Peyer's patch (tissue), 4 donors: ENCODE measurements around the gene SLC36A1. TPM values are rescaled to one million over a fixed set of nuclear protein-coding genes. Genes with fewer than 3 reads are reported as not detected.

Experiments used
- DNase-seq, 3 donors: peaks; one replicate each; pipeline ENCODE4 v3.0.0-alpha.2; 2017 to 2019
- H3K27ac ChIP-seq, 4 donors: fragments of 200-600 bp; sonication (generic); one replicate each; pipeline ENCODE4 v1.5.1; 2016 to 2019
- H3K27me3 ChIP-seq, 2 donors: fragments of 200-600 bp; sonication (generic); one replicate each; pipeline ENCODE4 v1.5.1; 2019
- H3K36me3 ChIP-seq, 3 donors: fragments of 200-600 bp; sonication (generic); one replicate each; pipeline ENCODE4 v1.5.1; 2016 to 2019
- H3K4me1 ChIP-seq, 4 donors: fragments of 200-600 bp; sonication (generic); one replicate each; pipeline ENCODE4 v1.5.1; 2016 to 2019
- H3K4me3 ChIP-seq, 4 donors: fragments of 200-600 bp; sonication (generic); 1 replicate in 3 of 4; 2 replicates in 1 of 4; pipeline ENCODE4 v1.5.1; 2016 to 2019; ENCODE audit warnings: mild to moderate bottlenecking in 1 of 4
- H3K9me3 ChIP-seq, 4 donors: fragments of 200-600 bp; sonication (generic); one replicate each; pipeline ENCODE4 v1.5.1; 2016 to 2019; ENCODE audit warnings: mild to moderate bottlenecking in 1 of 4
- POLR2A ChIP-seq, 2 donors: fragments of 450-650 bp; IDR thresholded peaks; one replicate each; pipeline ENCODE4 v1.5.1; 2017; ENCODE audit warnings: antibody characterized with exemption in 2 of 2, mild to moderate bottlenecking in 2 of 2, moderate library complexity in 2 of 2
- total RNA-seq, 4 donors: library from RNA; depleted of rRNA; stranded (reverse); fragments of >200 nt; gene quantifications; one replicate each; pipeline ENCODE4 v1.1.0, GENCODE V29; 2016
- TF ChIP-seq, protein P1 (sequence below), 6 experiments: fragments of 450-650 bp in 4 of 6; fragments of 200-600 bp in 2 of 6; sonication (generic) in 1 of 6; IDR thresholded peaks; one replicate each; pipeline ENCODE4 v1.5.1; 2017 to 2019; ENCODE audit warnings: antibody characterized with exemption in 6 of 6, mild to moderate bottlenecking in 3 of 6, moderate library complexity in 1 of 6

SLC36A1 gene
- total RNA-seq, 4 donors from 2014 or later, result 23.9 to 171 (median 107) TPM

DNA sequence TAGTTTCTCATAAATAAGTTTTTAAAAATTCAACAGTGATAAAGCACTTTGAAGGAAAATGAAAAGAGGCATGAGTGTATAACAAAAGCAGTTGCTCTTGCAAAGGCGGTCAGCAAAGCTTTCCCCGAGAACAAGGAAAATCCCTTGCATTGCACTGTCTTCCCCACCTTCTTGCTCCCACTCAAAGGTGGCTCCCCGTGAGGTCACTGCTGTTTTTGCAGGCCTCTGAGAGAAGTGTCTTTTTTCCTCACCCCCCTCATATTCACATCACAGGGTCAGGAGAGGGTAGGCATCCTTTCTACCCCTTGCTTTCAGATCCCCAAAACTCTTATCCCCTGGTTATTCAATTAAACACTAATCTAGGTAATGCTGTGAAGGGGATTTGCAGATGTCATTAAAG, 15.2 kb upstream of the SLC36A1 start:
- no peak overlapping the region for H3K4me3 ChIP-seq
- no peaks in the 10 kb centered on the region for H3K9me3 ChIP-seq
- no peaks in the 10 kb centered on the region for H3K27me3 ChIP-seq
- TF ChIP-seq POLR2A (IDR thresholded peaks at IDR 0.05), result no peak
- TF ChIP-seq, protein P1, sequence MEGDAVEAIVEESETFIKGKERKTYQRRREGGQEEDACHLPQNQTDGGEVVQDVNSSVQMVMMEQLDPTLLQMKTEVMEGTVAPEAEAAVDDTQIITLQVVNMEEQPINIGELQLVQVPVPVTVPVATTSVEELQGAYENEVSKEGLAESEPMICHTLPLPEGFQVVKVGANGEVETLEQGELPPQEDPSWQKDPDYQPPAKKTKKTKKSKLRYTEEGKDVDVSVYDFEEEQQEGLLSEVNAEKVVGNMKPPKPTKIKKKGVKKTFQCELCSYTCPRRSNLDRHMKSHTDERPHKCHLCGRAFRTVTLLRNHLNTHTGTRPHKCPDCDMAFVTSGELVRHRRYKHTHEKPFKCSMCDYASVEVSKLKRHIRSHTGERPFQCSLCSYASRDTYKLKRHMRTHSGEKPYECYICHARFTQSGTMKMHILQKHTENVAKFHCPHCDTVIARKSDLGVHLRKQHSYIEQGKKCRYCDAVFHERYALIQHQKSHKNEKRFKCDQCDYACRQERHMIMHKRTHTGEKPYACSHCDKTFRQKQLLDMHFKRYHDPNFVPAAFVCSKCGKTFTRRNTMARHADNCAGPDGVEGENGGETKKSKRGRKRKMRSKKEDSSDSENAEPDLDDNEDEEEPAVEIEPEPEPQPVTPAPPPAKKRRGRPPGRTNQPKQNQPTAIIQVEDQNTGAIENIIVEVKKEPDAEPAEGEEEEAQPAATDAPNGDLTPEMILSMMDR (IDR thresholded peaks at IDR 0.05), result no peak
- H3K27ac ChIP-seq, result no peak overlapping the region
- no peak for DNase-seq
- no peaks in the 10 kb centered on the region for H3K36me3 ChIP-seq
- no peaks in the 10 kb centered on the region for H3K4me1 ChIP-seq

DNA sequence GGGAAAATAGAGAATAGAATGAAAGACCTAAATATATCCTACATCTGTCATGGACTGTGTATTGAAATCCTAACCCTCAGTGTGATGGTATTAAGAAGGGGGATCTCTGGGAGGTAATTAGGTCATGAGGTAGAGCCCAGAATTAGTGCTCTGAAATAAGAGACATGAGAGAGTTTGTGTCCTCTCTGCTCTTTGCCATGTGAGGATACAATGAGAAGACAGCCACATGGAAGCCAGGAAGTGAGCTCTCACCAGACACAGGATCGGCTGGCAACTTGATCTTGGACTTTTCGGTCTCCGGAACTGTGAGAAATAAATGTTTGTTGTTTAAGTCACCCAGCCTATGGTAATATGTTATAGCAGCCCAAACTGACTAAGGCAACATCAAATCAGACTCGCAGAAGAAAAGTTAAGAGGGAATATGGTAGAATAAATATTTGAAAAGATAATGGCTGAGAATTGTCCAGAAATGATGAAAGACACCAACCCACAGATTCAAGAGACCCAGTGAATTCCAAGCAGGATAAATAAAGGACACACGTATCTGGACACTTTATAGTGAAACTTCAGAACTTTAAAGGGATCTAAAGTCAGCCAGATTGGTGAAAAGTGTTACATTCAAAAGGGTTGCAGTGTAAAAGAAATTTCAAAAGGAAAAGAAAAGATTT, 12.7 kb upstream of the SLC36A1 start:
- Histone ChIP-seq H3K4me3 (no peak overlapping the region), H3K9me3 (no peaks in the 10 kb centered on the region), H3K27me3 (no peaks in the 10 kb centered on the region), H3K36me3 (no peaks in the 10 kb centered on the region), H3K27ac (no peak overlapping the region), H3K4me1 (no peaks in the 10 kb centered on the region)
- TF ChIP-seq, protein P1 (IDR thresholded peaks at IDR 0.05), result no peak
- no peak for TF ChIP-seq POLR2A (IDR thresholded peaks at IDR 0.05)
- no peak for DNase-seq

DNA sequence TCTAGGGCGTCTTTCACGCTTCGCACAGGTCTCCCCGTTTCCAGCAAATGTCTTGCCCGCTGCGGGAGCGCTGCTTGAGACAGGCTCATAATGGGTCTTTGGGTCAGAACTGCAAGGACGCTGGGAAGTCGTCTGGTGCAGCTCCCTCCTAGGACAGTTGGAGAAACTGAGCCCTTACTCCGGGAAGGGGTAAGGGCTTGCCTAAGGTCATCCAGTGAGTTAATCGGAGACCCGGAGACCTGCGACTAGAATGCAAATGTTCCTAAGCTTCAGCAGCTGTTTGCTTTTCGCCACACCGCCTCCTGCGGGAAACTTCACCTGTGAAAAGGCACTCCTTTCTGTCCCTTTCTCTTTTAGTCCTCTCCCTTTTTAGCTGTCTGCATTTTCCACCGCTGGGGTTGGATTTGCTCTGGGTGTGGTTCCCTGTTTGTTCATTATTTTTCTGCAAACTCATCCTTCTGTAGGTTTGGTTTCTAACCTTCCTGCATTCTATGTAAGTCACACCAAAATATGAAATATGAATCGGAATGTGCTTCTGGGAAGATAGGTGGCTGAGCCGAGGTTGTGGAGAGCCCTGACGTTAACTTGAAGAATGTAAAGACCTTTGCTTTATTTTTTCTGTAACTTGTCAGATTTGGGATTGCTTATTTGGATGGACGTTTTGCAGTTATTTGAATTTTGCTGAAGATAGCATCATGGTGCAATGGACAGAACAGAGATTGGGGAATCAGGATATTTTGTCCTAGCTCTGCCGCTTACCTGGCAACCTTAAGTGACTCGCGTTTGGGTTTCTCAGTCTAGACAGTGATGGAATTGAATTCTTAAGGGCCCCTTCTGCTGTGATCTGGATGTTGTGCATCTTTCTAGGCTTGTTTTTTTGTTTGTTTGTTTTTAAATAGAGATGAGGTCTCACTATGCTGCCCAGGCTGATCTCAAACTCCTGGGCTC, 909 bp downstream of the SLC36A1 start:
- Histone ChIP-seq H3K36me3 (no peaks in the 10 kb centered on the region), H3K27me3 (no peaks in the 10 kb centered on the region), H3K4me3 (peak overlapping the region; percentile 63 to 92 (median 81)), H3K9me3 (no peaks in the 10 kb centered on the region), H3K27ac (peak overlapping the region; percentile 67 to 80 (median 72)), H3K4me1 (peaks cover 0 to 48% (median 0%) of the 10 kb centered on the region in 4 donors)
- TF ChIP-seq, protein P1 (IDR thresholded peaks at IDR 0.05), result peak in 3 of 6 experiments; percentile 3 to 14 (median 7)
- peak in 1 of 2 donors; percentile 13 for TF ChIP-seq POLR2A (IDR thresholded peaks at IDR 0.05)
- DNase-seq, result peak; percentile 28 to 60 (median 57)

DNA sequence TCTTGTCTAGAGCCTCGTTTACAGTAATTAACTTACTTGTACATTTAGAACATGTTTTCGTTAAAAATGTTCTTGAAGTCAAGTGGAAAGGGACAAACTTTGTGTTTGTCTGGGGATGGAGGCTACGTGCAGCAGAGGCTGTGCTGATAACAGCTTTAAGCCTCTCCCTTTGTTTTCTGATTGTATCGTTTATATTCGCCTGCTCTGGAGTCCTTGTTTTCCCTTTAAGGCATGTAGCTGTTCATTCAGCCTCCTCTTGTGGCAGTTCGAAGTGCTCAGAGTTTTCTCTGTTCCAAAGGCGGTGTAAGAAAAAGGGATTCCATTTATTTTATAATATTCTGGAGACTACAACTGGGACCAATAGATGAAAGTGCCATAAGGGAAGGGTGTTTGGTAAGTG, 1.9 kb downstream of the SLC36A1 start:
- Histone ChIP-seq H3K9me3 (no peaks in the 10 kb centered on the region), H3K4me3 (peak overlapping the region in 3 of 4 donors; percentile 80 to 92 (median 82)), H3K36me3 (no peaks in the 10 kb centered on the region), H3K27ac (peak overlapping the region in 1 of 4 donors; percentile 22), H3K27me3 (no peaks in the 10 kb centered on the region), H3K4me1 (peaks cover 0 to 54% (median 0%) of the 10 kb centered on the region in 4 donors)
- no peak for DNase-seq
- no peak for TF ChIP-seq POLR2A (IDR thresholded peaks at IDR 0.05)
- TF ChIP-seq, protein P1 (IDR thresholded peaks at IDR 0.05), result no peak

DNA sequence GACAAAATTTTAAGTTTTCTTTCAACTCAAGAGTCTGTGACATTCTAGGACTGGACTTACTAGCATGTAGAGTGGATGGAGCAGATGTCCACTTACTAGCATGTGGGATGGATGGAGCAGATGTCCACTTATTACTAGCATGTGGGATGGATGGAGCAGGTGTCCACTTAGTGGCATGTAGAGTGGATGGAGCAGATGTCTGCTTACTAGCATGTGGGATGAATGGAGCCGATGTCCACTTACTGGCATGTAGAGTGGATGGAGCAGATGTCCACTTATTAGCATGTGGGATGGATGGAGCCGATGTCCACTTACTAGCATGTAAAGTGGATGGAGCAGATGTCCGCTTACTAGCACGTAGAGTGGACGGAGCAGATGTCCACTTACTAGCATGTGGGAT, 2.4 kb downstream of the SLC36A1 start:
- Histone ChIP-seq H3K4me1 (peaks cover 0 to 55% (median 0%) of the 10 kb centered on the region in 4 donors), H3K36me3 (no peaks in the 10 kb centered on the region), H3K27ac (peak overlapping the region in 1 of 4 donors; percentile 65), H3K27me3 (no peaks in the 10 kb centered on the region), H3K9me3 (no peaks in the 10 kb centered on the region), H3K4me3 (peak overlapping the region in 2 of 4 donors; percentile 80 to 92)
- TF ChIP-seq, protein P1 (IDR thresholded peaks at IDR 0.05), result no peak
- no peak for TF ChIP-seq POLR2A (IDR thresholded peaks at IDR 0.05)
- DNase-seq, result no peak
